ENCODE results near the gene TERT.

GRCh38 chr5:1323803-1324173 lies 28.9 kb upstream of the TERT start:
- no peak for TF ChIP-seq POLR2A (IDR thresholded peaks at IDR 0.05)
- TF ChIP-seq, protein P1, sequence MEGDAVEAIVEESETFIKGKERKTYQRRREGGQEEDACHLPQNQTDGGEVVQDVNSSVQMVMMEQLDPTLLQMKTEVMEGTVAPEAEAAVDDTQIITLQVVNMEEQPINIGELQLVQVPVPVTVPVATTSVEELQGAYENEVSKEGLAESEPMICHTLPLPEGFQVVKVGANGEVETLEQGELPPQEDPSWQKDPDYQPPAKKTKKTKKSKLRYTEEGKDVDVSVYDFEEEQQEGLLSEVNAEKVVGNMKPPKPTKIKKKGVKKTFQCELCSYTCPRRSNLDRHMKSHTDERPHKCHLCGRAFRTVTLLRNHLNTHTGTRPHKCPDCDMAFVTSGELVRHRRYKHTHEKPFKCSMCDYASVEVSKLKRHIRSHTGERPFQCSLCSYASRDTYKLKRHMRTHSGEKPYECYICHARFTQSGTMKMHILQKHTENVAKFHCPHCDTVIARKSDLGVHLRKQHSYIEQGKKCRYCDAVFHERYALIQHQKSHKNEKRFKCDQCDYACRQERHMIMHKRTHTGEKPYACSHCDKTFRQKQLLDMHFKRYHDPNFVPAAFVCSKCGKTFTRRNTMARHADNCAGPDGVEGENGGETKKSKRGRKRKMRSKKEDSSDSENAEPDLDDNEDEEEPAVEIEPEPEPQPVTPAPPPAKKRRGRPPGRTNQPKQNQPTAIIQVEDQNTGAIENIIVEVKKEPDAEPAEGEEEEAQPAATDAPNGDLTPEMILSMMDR (IDR thresholded peaks at IDR 0.05), result no peak
- no peak for TF ChIP-seq POLR2AphosphoS5 (IDR thresholded peaks at IDR 0.05)

All from prostate gland (tissue), 2 donors.